ENCODE measurements around the gene PRR30. TPM values are rescaled to one million over a fixed set of nuclear protein-coding genes. Genes with fewer than 3 reads are reported as not detected.
A peak's percentile ranks its signal among the peaks of the same experiment; 100 is the strongest.

PRR30 gene
- total RNA-seq, 4 donors from 2014 or later: not detected

- Histone ChIP-seq H3K9me3 (no peaks in the 10 kb centered on the region), H3K4me3 (no peak overlapping the region), H3K4me1 (peaks cover 5 to 8% of the 10 kb centered on the region in 2 donors), H3K27me3 (no peaks in the 10 kb centered on the region), H3K36me3 (no peaks in the 10 kb centered on the region), H3K27ac (peak overlapping the region in 2 of 4 donors; percentile 73 to 78)
- intact Hi-C loops (cut with DNase I; ENCODE audit: low total_unique reads): no loop called here
- TF ChIP-seq, protein P1, sequence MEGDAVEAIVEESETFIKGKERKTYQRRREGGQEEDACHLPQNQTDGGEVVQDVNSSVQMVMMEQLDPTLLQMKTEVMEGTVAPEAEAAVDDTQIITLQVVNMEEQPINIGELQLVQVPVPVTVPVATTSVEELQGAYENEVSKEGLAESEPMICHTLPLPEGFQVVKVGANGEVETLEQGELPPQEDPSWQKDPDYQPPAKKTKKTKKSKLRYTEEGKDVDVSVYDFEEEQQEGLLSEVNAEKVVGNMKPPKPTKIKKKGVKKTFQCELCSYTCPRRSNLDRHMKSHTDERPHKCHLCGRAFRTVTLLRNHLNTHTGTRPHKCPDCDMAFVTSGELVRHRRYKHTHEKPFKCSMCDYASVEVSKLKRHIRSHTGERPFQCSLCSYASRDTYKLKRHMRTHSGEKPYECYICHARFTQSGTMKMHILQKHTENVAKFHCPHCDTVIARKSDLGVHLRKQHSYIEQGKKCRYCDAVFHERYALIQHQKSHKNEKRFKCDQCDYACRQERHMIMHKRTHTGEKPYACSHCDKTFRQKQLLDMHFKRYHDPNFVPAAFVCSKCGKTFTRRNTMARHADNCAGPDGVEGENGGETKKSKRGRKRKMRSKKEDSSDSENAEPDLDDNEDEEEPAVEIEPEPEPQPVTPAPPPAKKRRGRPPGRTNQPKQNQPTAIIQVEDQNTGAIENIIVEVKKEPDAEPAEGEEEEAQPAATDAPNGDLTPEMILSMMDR (IDR thresholded peaks at IDR 0.05 in 4 of 5, conservative IDR thresholded peaks at IDR 0.05 in 1 of 5): no peak
- in situ Hi-C loops (cut with MboI; ENCODE audit: low sequenced_read_pairs in 4 of 4): loop anchor here in 2 of 4 donors (5.0 to 10.0 kb wide), 2 partner anchors 97 to 189 kb away; partner anchors contain the start of gene TRIM54 (in 2 of the 2)
- no peak for ATAC-seq
- DNase-seq: no peak
These were observed 43.8 kb downstream of the PRR30 start for GRCh38 chr2:27095427-27095744.

- H3K27ac ChIP-seq: no peak overlapping the region
- in situ Hi-C loops (cut with MboI; ENCODE audit: low sequenced_read_pairs in 4 of 4) (loop anchor here in 2 of 4 donors (10.0 kb wide), 1 partner anchor 190 kb away; the partner anchor contains the start of gene TRIM54 (in 2 of the 2)), intact Hi-C loops (cut with DNase I; ENCODE audit: low total_unique reads) (no loop called here)
- DNase-seq (no peak), ATAC-seq (no peak)
- TF ChIP-seq POLR2A (IDR thresholded peaks at IDR 0.05): no peak
- TF ChIP-seq, protein P1 (IDR thresholded peaks at IDR 0.05 in 4 of 5, conservative IDR thresholded peaks at IDR 0.05 in 1 of 5): no peak
- no peaks in the 10 kb centered on the region for H3K9me3 ChIP-seq
- no peak overlapping the region for H3K4me3 ChIP-seq
- no peaks in the 10 kb centered on the region for H3K27me3 ChIP-seq
- H3K4me1 ChIP-seq: peaks cover 5 to 8% of the 10 kb centered on the region in 2 donors
- no peaks in the 10 kb centered on the region for H3K36me3 ChIP-seq
These were observed 44.7 kb downstream of the PRR30 start for GRCh38 chr2:27094353-27094984.

GRCh38 chr2:27093430-27094352 is 45.5 kb downstream of the PRR30 start:
- Histone ChIP-seq H3K4me3 (no peak overlapping the region), H3K27ac (no peak overlapping the region), H3K27me3 (no peaks in the 10 kb centered on the region), H3K36me3 (no peaks in the 10 kb centered on the region), H3K9me3 (no peaks in the 10 kb centered on the region), H3K4me1 (peaks cover 5 to 8% of the 10 kb centered on the region in 2 donors)
- no peak for DNase-seq
- in situ Hi-C loops (cut with MboI; ENCODE audit: low sequenced_read_pairs in 4 of 4): loop anchor here in 2 of 4 donors (10.0 kb wide), 1 partner anchor 191 kb away; the partner anchor contains the start of gene TRIM54 (in 2 of the 2)
- intact Hi-C loops (cut with DNase I; ENCODE audit: low total_unique reads): no loop called here
- ATAC-seq: no peak
- no peak for TF ChIP-seq POLR2A (IDR thresholded peaks at IDR 0.05)
- TF ChIP-seq, protein P1 (IDR thresholded peaks at IDR 0.05 in 4 of 5, conservative IDR thresholded peaks at IDR 0.05 in 1 of 5): no peak

- ATAC-seq: no peak
- in situ Hi-C loops (cut with MboI; ENCODE audit: low sequenced_read_pairs in 4 of 4): loop anchor here in 2 of 4 donors (10.0 kb wide), 1 partner anchor 192 kb away; the partner anchor contains the start of gene TRIM54 (in 2 of the 2)
- no peaks in the 10 kb centered on the region for H3K27me3 ChIP-seq
- H3K4me1 ChIP-seq: peaks cover 5 to 8% of the 10 kb centered on the region in 2 donors
- DNase-seq: no peak
- no peak overlapping the region for H3K4me3 ChIP-seq
- intact Hi-C loops (cut with DNase I; ENCODE audit: low total_unique reads): no loop called here
- no peaks in the 10 kb centered on the region for H3K36me3 ChIP-seq
- H3K9me3 ChIP-seq: no peaks in the 10 kb centered on the region
- no peak overlapping the region for H3K27ac ChIP-seq
- TF ChIP-seq, protein P1 (IDR thresholded peaks at IDR 0.05 in 4 of 5, conservative IDR thresholded peaks at IDR 0.05 in 1 of 5): no peak
- TF ChIP-seq POLR2A (IDR thresholded peaks at IDR 0.05): no peak
These were observed 46.3 kb downstream of the PRR30 start for GRCh38 chr2:27092696-27093429.
